ENCODE data around the gene CBLN3.

DNA sequence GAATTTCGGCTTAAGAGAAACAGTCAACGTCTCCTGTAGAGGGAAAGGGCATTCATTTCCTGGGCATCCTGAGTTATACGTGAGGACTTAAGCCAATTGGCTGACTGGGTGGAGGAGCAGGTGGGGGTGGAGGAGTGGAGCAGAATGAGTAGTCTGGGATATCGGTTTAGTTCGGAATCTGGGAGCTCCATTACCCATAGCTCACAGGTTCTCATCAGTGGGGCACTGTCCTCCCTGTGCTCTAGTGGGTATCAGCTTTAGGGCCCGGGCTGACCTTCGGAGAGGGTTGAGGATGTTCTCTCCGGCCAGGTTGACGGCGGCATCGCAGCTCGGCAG, 12.4 kb upstream of the CBLN3 start:
- TF ChIP-seq, protein P1, sequence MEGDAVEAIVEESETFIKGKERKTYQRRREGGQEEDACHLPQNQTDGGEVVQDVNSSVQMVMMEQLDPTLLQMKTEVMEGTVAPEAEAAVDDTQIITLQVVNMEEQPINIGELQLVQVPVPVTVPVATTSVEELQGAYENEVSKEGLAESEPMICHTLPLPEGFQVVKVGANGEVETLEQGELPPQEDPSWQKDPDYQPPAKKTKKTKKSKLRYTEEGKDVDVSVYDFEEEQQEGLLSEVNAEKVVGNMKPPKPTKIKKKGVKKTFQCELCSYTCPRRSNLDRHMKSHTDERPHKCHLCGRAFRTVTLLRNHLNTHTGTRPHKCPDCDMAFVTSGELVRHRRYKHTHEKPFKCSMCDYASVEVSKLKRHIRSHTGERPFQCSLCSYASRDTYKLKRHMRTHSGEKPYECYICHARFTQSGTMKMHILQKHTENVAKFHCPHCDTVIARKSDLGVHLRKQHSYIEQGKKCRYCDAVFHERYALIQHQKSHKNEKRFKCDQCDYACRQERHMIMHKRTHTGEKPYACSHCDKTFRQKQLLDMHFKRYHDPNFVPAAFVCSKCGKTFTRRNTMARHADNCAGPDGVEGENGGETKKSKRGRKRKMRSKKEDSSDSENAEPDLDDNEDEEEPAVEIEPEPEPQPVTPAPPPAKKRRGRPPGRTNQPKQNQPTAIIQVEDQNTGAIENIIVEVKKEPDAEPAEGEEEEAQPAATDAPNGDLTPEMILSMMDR (conservative IDR thresholded peaks at IDR 0.05; ENCODE audit: low read length) = no peak
- no peak for TF ChIP-seq EZH2phosphoT487 (IDR thresholded peaks at IDR 0.05; ENCODE audit: borderline replicate concordance, low read depth, low read length)

Measured in OCI-LY7 (cell line).